ENCODE measurements around the gene KCNG4. TPM values are rescaled to one million over a fixed set of nuclear protein-coding genes. Genes with fewer than 3 reads are reported as not detected.

Gene KCNG4
- total RNA-seq, 3 donors from 2014 or later (not counting 1 experiment from before 2014, with no cell fraction given), result not detected

DNA sequence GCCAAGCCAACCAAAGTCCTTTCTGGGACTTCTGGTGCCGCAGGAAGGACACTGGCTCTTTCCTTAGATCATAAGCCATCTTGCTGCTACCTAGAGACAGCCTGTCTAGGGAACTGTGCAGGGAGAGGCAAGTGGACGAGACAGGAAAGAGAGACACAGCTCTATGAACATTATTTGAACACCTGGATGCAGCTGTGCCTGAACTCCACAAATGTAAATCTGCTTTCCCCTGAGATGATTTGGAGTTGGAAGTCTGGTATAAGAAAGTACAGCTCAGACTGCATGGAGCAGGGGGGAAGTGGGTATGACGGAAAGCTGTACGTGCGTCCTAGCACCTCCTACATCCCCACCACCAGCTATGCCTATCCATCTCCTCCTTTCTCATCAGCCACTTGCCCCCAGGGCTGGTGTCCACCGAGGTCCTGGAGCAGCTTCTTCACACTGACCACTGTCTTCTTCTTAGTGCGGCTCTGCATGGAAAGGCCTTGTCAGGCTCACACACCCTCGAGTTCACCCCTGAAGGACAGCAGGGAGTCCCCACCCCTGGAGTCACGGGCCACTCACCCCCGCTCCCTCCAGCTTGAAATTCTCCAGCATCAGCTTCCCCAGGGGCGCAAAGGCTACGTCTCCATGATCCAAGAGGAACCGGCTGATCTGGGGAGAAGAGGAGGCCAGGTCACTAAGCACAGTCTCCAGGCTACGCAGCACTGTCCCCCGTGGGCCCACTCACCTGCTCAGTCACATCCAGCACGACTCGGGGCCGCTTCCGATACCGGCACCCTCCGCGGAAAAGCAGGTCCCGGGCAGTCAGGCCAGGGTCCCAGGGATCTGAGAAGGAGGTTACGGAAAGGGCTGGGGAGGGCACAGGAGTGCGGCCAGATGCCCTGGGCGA lies 56.9 kb downstream of the KCNG4 start:
- Mint-ChIP-seq H3K9me3 (no peaks in the 10 kb centered on the region), H3K4me1 (peaks cover 24 to 27% of the 10 kb centered on the region in 2 donors), H3K27me3 (ENCODE audit: low read depth in 2 of 2) (no peaks in the 10 kb centered on the region), H3K27ac (no peak overlapping the region), H3K4me3 (no peak overlapping the region), H3K36me3 (no peaks in the 10 kb centered on the region)
- no peak overlapping the region for H3K27ac ChIP-seq (ENCODE audit: low read length)
- no peak for TF ChIP-seq CTCF (IDR thresholded peaks at IDR 0.05)
- H3K27me3 ChIP-seq (ENCODE audit: control insufficient read depth, insufficient read depth, low read length), result no peaks in the 10 kb centered on the region
- peaks cover 36% of the 10 kb centered on the region for H3K36me3 ChIP-seq (ENCODE audit: control insufficient read depth, insufficient read depth, low read length)
- WGBS (ENCODE audit: insufficient coverage), result 98% methylated on average over 25 of the region's 26 CpGs
- intact Hi-C loops (cut with micrococcal nuclease), result loop anchor here (10.0 kb wide), 1 partner anchor 258 kb away; no protein-coding TSS in a partner anchor
- ATAC-seq, result no peak
- no peaks in the 10 kb centered on the region for H3K9me3 ChIP-seq (ENCODE audit: control insufficient read depth, insufficient read depth, low read length)
- no peak overlapping the region for H3K4me3 ChIP-seq (ENCODE audit: low read length)
- peaks cover 12% of the 10 kb centered on the region for H3K4me1 ChIP-seq (ENCODE audit: control insufficient read depth, insufficient read depth, low read length)
- no peak for DNase-seq

GRCh38 chr16:84182104-84182503 lies 57.7 kb downstream of the KCNG4 start:
- Mint-ChIP-seq H3K27ac (no peak overlapping the region), H3K4me1 (peaks cover 24 to 27% of the 10 kb centered on the region in 2 donors), H3K9me3 (no peaks in the 10 kb centered on the region), H3K4me3 (no peak overlapping the region), H3K27me3 (ENCODE audit: low read depth in 2 of 2) (no peaks in the 10 kb centered on the region), H3K36me3 (no peaks in the 10 kb centered on the region)
- H3K9me3 ChIP-seq (ENCODE audit: control insufficient read depth, insufficient read depth, low read length), result no peaks in the 10 kb centered on the region
- no peaks in the 10 kb centered on the region for H3K27me3 ChIP-seq (ENCODE audit: control insufficient read depth, insufficient read depth, low read length)
- no peak overlapping the region for H3K27ac ChIP-seq (ENCODE audit: low read length)
- no peak overlapping the region for H3K4me3 ChIP-seq (ENCODE audit: low read length)
- intact Hi-C loops (cut with micrococcal nuclease), result loop anchor here (10.0 kb wide), 1 partner anchor 257 kb away; no protein-coding TSS in a partner anchor
- peaks cover 36% of the 10 kb centered on the region for H3K36me3 ChIP-seq (ENCODE audit: control insufficient read depth, insufficient read depth, low read length)
- DNase-seq, result no peak
- H3K4me1 ChIP-seq (ENCODE audit: control insufficient read depth, insufficient read depth, low read length), result peaks cover 10% of the 10 kb centered on the region
- no peak for TF ChIP-seq CTCF (IDR thresholded peaks at IDR 0.05)
- no peak for ATAC-seq
- WGBS (ENCODE audit: insufficient coverage), result 98% methylated on average over 18 of the region's 18 CpGs

DNA sequence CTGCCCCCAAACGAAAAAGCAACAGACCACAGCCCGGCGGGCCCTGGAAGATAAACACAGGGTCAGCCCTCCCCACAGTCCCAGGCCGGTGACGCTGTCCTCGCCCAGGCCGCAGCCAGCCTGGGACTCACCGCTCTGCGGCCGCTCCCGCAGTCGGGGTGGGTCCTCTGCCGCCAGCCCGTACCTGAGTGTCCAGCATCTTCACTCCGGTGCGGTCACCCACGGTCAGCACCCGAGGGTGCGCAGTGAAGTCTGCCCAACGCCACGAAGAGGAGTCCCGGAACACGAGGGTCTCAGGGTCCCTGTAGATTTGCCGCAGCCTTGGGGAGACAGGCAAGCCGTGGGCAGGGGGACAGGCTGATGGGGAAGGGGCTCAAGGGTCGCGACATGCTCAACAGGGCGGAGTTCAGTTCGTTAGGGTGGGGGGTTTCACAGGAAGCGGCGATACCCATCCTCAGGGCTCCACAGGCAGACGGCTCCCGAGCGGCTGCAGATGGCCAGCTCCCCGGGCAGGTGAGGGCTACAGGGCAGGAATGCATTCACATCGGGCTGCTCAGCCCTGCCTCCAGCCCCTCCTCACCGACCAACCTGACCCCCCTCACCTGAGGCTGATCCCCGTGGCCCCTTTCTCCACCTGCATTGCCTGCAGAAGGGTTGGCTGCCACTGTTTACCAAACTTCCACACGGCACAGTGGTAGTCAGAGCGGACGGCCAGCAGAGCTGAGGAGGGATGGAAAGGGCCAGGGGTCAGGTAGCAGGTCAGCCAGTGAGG lies 58.5 kb downstream of the KCNG4 start:
- no peaks in the 10 kb centered on the region for H3K27me3 ChIP-seq (ENCODE audit: control insufficient read depth, insufficient read depth, low read length)
- H3K9me3 ChIP-seq (ENCODE audit: control insufficient read depth, insufficient read depth, low read length), result no peaks in the 10 kb centered on the region
- ATAC-seq (no peak), DNase-seq (no peak)
- no peak for TF ChIP-seq CTCF (IDR thresholded peaks at IDR 0.05)
- intact Hi-C loops (cut with micrococcal nuclease), result loop anchor here (10.0 kb wide), 1 partner anchor 257 kb away; no protein-coding TSS in a partner anchor
- Mint-ChIP-seq H3K27me3 (ENCODE audit: low read depth in 2 of 2) (no peaks in the 10 kb centered on the region), H3K9me3 (no peaks in the 10 kb centered on the region), H3K27ac (no peak overlapping the region), H3K4me1 (peaks cover 19 to 23% of the 10 kb centered on the region in 2 donors), H3K36me3 (no peaks in the 10 kb centered on the region), H3K4me3 (no peak overlapping the region)
- H3K4me1 ChIP-seq (ENCODE audit: control insufficient read depth, insufficient read depth, low read length), result peaks cover 6% of the 10 kb centered on the region
- no peak overlapping the region for H3K27ac ChIP-seq (ENCODE audit: low read length)
- peaks cover 36% of the 10 kb centered on the region for H3K36me3 ChIP-seq (ENCODE audit: control insufficient read depth, insufficient read depth, low read length)
- H3K4me3 ChIP-seq (ENCODE audit: low read length), result no peak overlapping the region
- 94% methylated on average over 41 of the region's 41 CpGs for WGBS (ENCODE audit: insufficient coverage)

Data from natural killer cell (primary cell).